NCI-H2227 (cell line): ENCODE results near the gene SPATA12.
A peak's percentile ranks its signal among the peaks of the same experiment; 100 is the strongest.
"Not testable (repeated sequence)": the region's sequence is repeated elsewhere in the genome, so short reads cannot be mapped to it uniquely, and the experiment has no call there.

Experiments used
- DNase-seq: peaks from one replicate; lab custom pipeline; 2025; ENCODE audit not compliant: unreplicated experiment; lab: John Stamatoyannopoulos, UW

Gene SPATA12

DNA sequence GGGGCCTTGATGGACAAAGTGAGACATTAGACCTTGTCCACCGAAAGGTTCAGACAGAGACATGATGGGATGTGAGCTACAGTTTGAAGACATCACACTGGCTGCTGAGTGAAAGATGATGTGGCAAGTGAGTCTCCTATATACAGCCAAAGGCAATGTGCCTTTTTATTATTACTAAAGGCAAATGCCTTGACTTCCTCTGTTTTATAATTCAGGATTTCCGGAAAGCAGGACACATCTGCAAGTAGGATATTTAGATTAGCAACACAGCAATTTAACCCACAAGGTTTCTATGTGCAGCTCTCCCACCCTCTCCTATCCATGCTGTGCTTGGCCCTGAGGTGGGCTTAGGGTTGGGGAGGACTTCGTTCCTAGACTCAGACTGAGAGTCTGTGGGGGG lies 20.7 kb downstream of the SPATA12 start:
- no peak for DNase-seq

DNA sequence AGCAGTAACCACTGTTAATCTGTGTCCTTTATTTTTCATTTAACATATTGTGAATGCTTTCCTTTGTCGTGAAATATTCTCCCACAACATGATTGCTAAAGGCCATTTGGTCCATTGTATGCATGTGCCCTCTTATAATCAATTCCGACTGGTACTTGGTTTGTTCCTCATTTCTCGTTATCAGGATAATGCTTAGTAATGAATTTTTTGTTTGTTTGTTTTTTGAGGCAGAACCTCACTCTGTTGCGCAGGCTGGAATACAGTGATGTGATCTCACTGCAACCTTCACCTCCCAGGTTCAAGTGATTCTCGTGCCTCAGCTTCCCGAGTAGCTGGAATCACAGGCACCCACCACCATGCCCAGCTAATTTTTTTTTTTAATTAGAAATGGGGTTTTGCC lies 22.0 kb downstream of the SPATA12 start:
- DNase-seq: no peak

DNA sequence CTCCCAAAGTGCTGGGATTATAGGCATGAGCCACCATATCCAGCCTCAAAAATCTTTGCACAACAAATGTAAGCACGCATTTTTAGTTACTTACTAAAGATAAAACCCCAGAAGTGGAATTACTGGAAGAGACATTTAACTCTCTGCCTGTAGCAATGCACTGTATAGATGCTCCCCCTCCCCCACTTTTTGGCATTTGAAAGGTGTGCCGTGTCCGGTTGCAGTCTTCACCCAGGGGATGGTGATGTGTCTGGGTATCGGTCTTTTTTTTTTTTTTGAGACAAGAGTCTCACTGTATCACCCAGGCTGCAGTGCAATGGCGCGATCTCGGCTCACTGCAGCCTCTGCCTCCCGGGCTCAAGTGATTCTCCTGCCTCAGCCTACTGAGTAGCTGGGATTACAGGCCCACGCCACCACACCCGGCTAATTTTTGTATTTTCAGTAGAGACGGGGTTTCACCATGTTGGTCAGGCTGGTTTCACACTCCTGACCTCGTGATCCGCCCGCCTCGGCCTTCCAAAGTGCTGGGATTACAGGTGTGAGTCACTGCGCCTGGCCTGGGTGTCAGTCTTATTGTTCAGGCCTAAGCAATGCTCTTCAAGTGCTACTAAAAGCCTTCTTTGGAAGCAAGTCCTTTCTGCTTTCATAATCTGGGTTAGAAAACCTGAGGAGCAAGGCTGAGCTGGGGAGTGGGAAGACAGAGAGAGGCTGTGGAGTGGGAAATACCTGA lies 23.0 kb downstream of the SPATA12 start:
- DNase-seq: not testable (repeated sequence)

DNA sequence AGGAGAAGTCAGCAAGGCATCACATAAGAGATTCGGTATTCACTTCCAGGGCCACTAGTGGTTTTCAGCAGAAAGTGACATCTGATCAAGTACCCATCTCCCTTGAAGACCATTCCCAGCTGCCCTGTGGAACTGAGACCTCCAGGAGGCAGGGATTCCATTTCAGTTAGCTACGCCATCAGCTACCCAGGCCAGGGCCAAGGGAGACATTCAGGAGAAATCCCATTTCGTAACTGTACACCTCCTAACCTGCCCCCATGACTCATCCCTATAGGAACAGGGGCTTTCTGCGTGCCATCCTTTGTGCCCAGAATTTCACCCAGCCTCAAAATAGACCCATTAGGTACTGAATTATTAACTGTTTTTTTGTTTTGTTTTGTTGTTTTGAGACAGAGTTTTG lies 24.7 kb downstream of the SPATA12 start:
- no peak for DNase-seq

DNA sequence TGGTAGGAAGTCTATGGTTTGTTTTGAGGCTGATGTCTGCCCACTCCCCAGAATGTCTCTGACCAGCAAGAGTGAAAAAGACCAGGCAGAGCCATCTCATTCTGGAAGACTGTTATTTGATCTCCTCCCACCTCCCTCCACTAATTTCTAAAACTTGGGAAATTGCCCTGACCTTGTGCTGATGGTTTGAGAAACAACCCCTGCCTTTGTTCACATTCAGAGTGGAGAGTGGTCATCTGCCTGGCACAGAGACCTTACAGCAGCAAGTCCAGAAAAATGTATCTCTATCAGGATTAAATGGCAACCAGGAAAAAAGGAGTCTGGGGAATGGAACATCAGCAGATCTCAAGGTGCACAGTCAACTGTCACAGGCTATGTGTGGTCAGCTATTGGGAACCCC lies 25.7 kb downstream of the SPATA12 start:
- DNase-seq: no peak

DNA sequence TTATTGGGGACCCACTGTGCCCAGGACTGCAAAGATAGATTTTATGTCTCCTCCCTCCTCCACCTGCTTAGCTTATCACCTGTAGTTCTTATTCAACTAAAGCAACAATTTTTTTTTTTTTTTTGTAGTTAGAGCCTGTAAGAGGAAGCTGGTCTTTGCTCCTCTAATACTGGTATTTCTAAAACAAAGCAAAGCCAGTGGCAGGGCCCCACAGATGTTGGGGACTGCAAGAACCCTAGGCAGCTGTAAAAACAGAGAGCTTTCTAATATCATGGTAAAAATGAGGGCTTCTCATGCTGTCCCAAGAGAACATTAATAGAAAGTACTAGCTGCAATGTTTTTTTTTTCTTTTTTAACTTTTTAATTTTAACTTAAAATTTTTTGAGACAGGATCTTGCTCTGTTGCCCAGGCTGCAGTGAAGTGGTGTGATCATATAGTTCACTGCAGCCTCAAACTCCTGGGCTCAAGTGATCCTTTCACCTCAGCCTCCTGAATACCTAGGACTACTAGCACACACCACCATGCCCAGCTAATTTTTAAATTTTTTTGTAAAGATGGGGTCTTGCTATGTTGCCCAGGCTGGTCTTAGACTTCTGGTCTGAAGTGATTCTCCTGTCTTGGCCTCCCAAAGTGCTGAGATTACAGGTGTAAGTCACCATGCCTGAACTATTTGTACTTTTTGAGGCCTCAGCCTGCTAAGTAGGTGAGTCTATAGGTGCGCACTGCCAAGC lies 27.1 kb downstream of the SPATA12 start:
- DNase-seq: no peak

DNA sequence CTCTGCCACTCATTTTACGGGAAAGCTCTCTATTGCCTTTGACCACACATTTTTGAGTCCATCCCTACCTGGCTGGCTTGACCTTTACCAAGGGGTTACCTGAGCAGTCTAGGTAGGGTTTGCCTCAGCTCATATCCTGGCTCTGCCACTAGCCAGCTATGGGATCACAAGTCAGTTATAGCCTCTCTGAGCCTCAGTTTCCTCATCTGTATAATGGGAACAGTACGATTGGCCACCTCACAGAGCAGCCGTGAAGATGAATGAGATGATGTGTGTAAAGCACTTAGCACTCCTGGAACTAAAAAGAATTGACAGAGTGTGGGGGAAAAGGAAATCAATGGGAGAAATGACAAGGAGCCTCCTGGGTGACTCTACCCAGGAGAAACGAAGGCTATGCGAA lies 28.0 kb downstream of the SPATA12 start:
- no peak for DNase-seq

DNA sequence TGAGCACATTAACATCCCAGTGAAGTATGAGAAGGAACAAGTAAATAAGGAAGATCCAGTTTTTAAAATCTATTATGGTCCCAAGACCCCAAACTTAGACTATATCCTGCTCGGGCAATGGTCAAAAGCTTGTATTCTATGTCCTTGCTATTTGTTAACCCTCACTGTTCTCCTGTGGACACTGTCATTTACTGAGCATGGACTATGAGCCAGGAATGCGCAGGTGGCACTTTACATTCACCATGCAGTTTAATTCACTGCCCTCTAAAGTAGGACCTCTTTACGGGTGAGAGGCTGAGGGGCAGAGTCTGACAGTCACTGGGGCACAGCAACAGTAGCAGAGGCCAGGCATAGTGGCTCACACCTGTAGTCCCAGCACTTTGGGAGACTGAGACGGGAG lies 28.6 kb downstream of the SPATA12 start:
- DNase-seq: no peak

DNA sequence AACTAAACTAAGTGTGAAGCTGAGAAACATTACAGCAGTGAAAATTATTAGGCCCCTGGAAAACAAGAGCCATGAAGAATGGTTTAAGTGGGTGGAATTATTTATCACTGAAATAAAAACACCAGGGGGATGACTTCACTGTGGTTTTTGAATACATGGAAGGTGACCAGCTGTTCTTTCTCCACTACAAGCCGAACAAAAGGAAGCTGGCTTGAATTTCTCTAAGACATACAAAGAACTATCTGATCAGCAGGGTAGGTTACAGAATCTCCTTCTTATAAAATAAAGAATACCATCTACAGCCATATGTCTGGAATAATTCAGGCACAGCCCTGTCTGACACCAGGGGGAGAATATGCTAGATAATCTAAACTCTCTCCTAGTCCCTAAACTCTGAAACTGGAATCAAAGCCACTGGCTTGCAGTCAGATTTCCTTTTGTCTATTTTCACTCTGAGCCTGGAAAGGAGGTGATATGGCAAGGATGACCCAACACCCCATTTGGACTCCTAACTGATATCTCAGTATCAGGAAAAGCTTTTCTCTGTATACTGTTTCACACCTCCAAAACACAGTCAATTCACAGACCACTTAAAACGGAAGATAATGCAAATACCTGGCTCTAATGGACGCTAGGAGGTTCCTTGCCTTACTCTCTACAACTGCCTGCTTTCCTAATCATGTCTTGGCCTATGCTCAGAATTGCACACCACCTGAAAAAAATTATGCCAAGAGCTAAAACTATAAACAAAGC lies 31.2 kb downstream of the SPATA12 start:
- no peak for DNase-seq

DNA sequence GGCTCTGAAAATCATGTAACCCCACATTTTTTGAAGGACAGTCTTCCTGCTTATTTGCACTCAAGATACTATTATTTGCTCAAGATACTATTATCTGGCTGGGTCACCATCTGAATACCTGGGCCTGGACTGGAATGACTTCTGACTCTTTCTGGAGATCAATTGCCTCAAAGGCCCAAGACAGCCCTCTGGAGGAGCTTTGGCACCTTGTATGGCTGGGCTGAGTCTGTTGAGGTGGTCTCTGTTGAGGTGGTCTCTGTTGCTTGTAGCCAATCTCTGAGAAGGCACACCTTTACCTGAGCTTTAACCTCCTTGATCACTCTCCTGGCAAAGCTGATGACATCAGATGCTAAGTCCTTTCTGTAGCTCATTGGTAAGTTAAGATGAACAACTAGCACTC lies 33.0 kb downstream of the SPATA12 start:
- DNase-seq: no peak

DNA sequence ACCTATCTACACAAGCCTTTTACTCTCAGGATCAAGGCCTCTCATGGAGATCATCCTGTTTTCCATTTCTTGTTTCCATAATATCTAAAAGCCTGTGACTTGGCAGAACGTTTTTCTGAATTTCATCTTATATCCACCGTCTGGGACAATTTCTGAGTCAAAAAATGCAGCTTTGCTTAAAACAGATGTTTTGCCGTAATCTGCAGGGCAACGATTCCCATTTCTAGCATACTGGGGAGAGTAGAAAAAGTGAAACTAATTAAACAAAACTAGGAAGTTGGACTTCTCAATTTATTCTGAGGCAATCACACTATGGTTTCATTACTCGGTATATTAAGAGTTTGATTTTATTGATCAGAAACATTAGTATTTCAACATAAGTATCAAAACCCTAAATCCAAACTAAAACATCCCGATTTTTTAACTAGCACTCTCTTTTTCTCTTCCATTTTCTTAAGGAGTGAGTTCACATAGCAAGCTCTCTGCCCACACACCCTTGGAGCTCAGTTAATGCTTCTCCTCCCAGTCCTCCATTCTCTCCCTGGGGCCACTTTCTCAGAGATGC lies 33.6 kb downstream of the SPATA12 start:
- DNase-seq: no peak

DNA sequence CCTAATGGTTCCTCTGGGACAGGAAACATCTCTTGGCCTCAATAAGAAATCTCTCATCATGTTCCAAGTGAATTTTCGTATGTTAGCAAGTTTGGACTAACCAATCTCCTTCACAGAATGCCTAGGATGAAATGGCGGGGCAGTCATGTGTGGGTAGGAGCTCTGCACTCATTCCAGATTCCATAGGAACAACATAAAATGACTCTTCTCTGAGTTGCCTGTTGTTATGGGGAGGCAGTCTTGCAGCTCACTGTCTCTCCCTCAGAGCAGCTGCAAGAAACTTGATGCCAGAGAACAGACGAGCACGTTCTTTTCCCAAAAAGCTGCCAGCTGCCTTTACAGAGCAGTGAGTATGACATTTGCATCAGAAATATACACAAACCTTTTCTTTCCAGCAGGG lies 34.1 kb downstream of the SPATA12 start:
- no peak for DNase-seq

DNA sequence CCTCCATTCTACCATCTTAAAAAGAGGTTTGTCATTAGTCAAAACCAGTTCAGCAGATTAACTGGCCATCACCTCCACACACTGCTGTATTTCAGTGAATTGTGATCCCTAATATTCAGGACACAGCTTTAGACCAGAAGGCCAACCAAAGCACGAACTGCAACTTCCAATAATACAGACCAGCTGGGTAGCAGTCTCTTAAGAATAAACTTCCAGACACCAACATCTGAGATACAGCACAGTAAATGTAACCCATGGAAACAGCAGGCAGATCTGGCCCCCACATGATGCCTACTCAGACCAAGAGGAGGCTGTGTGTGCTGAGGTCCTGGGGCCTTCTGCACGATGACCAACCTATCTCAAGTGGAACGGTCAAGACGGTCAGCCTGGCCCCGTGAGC lies 34.9 kb downstream of the SPATA12 start:
- no peak for DNase-seq

DNA sequence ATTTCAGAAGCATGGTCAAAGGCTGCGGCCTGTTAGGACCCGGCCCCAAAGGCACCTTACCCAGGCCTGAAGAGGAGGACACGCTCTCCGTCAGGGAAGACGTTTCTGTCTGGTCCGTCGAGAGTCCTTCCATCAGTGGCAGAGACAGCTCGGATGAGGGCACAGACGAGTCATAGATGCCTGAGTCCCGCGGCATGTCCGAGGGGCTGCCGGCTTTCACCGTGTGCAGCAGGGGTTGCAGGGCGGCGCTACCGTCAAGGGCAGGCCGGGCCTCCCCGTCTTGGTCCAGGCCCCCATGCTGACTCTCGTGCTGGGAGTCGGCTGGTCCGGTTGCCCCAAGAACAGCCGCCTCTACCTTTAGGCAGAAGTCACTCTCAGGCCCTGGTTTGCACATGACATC lies 37.1 kb downstream of the SPATA12 start:
- no peak for DNase-seq

DNA sequence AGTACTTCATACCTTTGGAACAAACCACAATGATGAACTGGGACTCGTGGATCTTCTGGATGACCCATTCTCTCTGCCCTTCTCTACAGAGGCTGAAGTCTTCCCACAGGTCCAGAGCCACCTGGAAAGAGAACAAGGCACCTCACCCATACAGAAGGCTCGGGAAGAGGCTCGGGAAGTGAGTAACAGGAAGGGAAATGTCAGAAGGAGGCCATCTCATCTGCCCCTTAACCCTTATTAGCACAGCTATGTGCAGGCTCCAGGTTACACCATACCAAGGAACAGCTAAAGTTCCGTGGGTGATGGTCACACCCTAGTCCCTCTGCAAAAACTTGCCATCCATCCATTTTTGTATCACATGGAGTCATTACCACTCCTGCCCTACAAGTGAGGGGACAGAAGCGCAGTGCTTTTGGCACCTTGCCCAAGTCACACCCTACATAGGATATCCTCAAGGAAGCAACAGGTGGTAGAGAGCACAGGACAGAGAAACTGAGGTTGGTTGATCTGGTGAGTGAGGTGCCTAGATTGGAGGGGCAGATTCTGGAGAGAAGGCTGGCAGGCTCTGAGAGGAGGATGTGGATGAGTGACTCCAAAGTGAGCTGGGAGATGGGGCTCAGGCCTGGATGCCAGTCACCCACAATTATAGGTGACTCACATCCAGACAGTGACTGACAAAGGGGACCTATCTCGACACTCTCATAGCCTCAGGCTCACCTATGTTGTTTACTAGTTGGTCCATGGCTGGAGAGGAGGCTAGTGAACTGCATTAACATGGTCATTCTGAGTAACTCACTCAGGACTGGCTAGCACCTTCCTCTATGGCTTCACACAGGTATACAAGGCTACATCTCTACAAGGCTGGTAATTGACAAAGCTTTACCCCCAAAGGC lies 38.2 kb downstream of the SPATA12 start:
- no peak for DNase-seq

DNA sequence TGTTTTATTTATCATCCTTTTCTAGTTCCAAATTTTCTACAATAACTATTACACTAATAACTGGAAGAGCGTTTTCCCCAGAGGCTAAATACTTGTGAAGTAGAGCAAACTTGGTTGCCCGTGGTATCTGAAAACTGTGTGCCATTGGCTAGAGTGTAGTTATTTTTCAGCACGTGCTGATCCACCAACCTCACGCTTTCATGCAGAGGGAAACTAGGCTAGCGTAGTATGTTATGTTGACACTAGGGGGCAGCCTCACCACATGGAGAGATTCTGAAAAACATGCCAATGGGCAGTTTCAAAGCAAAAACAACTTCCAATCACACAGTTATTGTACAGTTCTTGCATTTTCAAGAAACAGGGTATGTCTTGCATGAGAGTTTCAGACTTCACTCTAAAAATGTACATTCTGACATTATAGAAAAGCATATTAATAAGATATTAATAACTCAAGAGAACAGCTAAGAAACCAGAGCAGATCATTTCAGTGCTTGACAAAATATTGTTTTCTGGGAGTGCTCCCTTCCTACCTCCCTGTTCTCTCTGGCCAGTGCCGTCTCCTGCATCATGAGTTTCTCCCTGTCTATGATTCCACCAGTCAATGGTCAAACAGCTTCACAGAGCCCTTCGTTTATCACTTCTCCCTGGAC lies 39.7 kb downstream of the SPATA12 start:
- peak; percentile 76 for DNase-seq

DNA sequence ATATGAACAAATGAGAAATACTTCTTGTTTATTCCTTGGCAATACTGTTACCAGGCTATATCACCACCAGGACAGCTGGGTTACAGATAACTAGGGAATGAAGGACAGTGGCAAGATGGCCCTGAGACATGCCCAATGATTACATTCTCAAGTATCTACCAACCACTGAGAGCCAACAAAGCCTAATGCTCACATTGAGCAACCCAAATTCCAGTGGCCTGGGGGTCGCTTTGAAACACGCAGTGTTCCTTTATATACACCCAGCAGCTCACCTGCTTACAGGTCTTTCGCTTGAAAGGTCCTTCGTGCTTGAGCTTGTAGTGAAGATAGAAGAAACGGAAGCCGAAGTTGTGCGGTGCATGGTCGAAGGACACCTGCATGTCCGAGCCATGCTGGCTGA lies 45.1 kb downstream of the SPATA12 start:
- no peak for DNase-seq

DNA sequence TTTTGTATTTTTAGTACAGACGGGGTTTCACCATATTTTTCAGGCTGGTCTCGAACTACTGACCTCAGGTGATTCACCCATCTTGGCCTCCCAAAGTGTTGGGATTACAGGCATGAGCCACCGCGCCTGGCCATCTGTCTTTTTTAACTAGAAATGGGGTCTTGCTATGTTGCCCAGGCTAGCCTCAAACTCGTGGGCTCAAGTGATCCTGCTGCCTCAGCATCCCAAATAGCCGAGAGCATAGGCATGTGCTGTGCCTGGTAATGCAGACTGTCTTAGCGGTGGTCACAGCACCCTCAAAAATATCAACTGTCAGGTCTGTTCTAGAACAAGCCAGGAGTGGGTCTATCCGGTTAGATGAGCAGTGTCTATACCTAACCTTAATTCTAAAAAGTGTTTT lies 48.2 kb downstream of the SPATA12 start:
- DNase-seq: no peak

DNA sequence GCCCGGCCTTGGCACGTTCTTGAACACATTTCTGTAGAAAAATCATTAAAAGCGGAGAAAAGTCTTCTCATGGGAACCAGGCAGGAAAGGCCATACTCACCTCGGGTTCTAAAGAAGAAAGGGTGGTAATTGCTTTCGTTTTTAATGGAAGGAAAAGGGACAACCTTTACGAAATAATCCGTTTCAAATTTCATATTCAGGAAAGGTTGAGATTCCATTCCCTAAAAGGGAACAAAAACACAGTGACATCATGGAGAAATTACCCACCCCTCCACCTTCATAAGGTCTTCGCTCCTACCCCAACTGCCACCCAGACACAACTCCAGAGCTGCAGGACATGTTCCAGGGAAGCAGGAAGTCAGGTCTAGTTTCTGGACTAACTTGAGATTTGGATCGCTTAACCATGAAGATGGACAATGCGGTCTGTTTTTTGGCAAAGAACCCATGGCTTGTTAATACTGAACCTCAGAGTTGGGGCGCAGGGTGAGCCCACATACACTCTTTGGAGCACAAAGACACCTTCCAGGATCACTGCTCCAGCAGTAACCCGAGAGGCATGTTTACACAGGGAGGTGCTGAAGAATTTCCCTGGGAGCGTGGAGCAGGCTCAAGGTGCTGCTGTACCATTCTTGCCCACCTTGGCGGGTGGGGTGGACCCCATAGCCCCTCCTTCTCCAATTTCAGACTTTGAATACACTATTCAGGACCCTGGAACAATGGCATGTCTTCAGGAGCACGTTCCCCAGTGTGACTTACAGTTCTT lies 49.2 kb downstream of the SPATA12 start:
- no peak for DNase-seq

DNA sequence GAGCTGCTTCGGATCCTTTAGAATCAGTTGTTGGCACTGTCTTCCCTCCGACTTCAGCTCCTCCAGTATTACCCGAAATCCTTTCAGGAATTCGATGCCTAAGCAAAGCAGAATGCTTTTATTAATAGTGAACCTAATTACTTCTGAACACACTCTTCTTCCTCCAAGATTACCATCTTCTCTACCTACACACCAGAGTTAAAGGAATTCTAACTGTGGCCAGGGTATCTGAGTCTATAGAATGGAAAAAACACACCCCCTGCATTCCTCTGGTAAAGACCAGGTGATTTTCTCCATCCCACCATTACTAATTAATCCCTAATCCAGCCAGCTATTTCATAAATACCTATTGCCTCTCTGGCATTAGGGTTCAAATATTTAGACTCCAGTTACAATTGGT lies 49.8 kb downstream of the SPATA12 start:
- no peak for DNase-seq
